ENCODE measurements around the gene R3HDM4.

GRCh38 chr19:897442-898039 lies 15.5 kb downstream of the R3HDM4 start:
- TF ChIP-seq POLR2AphosphoS5 (IDR thresholded peaks at IDR 0.05; ENCODE audit: low read depth, low read length) (no peak), TAF1 (IDR thresholded peaks at IDR 0.05; ENCODE audit: low read depth, low read length) (no peak), POLR2A (IDR thresholded peaks at IDR 0.05; ENCODE audit: low read depth, low read length) (no peak), SPI1 (IDR thresholded peaks at IDR 0.05; ENCODE audit: low read depth, low read length) (no peak), PAX5 (IDR thresholded peaks at IDR 0.05; ENCODE audit: insufficient read depth, low read length, severe bottlenecking) (no peak), POU2F2 (IDR thresholded peaks at IDR 0.05; ENCODE audit: low read depth, low read length) (no peak)
